Stimulated activated CD4-positive, alpha-beta T cell treated with anti-CD3 and anti-CD28 coated beads, Interleukin-2, amount 100 ng/mL, for 24 hours (primary cell): ENCODE results near the gene ARMC7.
"Not testable (repeated sequence)": the region's sequence is repeated elsewhere in the genome, so short reads cannot be mapped to it uniquely, and the experiment has no call there.

Experiments
- DNase-seq, 2 donors: peaks; one replicate each; pipeline ENCODE4 v3.0.0-alpha.2; 2020

Gene ARMC7

GRCh38 chr17:75109407-75110233 is at the start of gene ARMC7:
ARMC7 (plus strand) TSS chr17:75109969; CDS start chr17:75110289, 320 bp downstream.
- DNase-seq, result peak; percentile 93 to 96

GRCh38 chr17:75060434-75061054 is 49.2 kb upstream of the ARMC7 start:
- DNase-seq, result no peak

- DNase-seq, result no peak
Measured at GRCh38 chr17:75061055-75061438, 48.7 kb upstream of the ARMC7 start.

GRCh38 chr17:75061618-75062017 is 48.2 kb upstream of the ARMC7 start:
- no peak for DNase-seq

- DNase-seq, result no peak
Measured at GRCh38 chr17:75063201-75063600, 46.6 kb upstream of the ARMC7 start.

DNA sequence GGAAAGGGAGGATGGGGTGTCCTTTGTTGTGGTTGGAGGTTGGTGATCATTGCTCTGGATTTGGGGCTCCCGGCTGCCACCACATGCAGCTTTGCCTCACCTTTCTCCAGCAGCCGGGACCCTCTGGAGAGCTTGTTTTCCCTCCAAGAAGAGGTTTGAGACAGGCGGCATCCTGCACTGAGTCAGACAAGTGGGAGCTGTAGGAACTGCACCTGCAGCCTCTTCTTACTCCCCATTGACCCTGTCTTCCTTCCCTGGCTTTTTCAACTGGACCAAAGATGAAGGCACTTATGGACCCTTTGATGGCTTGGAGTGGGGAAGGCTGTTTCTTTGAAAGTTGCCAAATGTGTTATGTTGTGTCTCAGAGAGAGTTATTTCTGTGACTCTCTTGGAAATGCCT is 46.1 kb upstream of the ARMC7 start:
- DNase-seq, result no peak

- DNase-seq, result no peak
Measured at GRCh38 chr17:75064040-75064439, 45.7 kb upstream of the ARMC7 start.

- DNase-seq, result no peak
Measured at GRCh38 chr17:75064460-75064859, 45.3 kb upstream of the ARMC7 start.

DNA sequence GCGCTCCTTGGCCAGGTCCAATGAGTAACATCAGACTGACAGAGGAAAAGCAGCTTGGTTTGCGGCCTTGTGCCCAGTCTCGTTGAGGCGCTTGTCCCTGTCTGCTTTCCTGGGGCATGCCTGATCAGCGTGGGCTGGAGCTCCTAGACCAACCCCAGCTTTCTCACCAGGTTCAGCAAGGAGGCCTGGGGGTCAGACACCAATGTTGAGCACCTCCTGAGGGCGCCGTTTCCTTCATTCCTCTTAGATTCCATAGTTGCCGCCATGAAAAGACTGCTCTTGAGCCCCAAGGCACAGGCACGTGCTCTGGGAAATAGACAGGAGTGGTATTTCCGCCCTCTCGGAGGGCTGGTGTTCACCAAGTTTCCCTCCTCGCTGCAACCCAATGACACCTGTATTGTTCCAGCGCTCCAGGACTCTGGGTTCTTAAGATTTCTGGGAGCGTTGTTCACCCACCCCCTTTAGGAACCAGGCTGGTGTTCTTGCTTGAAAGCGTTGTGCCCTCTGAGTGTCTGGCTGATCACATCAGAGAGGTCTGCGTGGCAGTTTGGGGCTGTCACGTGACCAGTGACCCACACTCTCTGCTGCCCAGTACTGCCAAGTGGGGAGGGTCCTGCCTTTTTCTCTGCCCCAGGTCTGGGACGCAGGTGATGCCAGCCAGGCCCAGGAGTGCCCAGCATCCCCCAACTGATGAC is 44.8 kb upstream of the ARMC7 start:
- no peak for DNase-seq

GRCh38 chr17:75065562-75066151 is 44.1 kb upstream of the ARMC7 start:
- DNase-seq, result no peak

DNA sequence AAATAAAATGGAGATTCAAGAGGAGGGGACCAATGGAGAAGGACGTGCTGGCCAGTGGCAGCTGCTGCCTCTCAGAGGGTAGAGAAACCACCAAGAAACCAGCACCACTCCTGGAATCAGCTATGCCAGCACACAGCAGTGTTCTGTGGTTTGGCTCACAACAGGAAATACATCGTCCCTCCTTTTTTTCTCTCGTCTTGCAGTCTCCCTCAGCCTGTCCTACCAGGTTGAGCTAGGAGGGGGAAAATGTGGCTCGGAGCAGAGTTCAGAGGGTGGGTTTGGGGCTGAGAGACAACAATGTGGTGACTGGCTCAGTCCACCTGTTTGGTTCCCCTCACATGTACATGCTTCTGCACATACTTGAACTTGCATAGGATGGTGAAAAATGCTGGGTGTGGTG is 41.9 kb upstream of the ARMC7 start:
- DNase-seq, result no peak

DNA sequence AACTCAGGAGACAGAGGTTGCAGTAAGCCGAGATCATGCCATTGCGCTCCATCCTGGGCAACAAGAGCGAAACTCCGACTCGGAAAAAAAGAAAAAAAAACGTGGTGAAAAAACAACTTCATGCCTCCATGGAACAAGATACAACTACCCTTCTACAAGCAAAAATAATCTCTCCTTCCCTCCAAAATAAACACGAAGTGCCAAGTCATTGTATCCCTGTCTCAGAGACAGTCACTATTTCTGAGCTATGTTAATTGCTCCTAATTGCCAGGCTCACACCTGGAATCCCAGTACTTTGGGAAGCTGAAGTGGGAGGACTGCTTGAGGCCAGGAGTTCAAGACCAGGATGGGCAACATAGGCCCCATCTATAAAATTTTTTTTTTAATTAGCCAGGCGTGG is 41.0 kb upstream of the ARMC7 start:
- no peak for DNase-seq

DNA sequence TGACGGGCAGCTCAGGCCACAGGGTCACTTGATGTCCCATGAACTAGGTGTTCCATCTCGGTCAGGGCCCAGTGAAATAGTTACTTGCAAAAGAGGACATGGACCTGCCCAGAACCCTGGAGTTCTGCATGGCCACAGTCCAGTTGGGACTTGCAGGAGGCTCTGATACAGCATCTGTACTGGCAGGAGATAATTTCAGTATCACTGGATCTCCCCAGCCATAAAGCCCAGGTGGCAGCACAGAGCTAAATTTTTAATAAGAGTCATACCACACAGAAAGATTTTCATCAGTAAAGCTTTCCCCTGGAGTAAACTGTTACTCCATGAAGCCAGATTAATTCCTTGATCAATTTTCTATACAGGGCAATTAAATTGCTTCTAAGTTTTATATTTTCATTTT is 40.0 kb upstream of the ARMC7 start:
- DNase-seq, result no peak

DNA sequence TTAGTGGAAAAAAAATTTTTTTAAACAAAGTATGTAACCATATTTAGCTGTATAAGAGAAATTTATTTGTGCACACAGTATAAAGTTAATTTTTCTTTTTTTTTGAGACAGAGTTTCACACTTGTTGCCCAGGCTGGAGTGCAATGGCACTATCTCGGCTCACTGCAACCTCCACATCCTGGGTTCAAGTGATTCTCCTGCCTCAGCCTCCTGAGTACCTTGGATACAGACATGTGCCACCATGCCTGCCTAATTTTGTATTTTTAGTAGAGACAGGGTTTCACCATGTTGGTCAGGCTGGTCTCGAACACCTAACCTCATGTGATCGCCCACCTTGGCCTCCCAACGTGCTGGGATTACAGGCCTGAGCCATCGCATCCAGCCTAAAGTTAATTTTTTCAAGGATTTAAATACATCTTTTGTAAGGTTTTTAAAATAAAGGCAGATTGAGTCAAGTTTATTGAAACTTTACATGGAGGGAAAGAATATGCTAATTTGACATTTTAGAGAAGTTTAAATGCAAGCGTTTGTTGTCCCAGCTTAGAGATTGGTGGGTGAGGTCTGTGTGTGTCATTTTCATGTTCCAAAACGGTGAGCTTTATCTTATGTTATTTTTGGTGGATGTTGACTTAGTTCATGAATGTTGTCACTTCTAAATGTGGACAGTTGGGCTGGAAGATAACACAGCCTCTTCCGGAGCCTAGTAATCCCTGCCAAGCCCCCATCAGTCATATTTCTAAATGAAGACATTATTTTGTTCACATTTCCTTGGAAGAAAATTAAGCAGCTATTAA is 38.1 kb upstream of the ARMC7 start:
- not testable (repeated sequence) for DNase-seq

DNA sequence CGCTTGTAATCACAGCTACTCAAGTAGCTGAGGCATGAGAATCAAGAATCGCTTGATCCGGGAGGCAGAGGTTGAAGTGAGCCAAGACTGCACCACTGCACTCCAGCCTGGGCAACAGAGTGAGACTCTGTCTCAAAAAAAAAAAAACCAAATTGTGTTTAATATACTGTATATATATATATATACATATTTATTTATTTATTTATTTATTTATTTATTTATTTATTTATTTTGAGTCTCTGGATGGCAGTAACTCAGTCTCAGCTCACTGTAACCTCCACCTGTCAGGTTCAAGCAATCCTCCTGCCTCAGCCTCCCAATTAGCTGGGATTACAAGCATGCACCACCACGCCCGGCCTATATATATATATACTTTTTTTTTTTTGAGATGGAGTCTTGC is 36.9 kb upstream of the ARMC7 start:
- DNase-seq, result not testable (repeated sequence)

DNA sequence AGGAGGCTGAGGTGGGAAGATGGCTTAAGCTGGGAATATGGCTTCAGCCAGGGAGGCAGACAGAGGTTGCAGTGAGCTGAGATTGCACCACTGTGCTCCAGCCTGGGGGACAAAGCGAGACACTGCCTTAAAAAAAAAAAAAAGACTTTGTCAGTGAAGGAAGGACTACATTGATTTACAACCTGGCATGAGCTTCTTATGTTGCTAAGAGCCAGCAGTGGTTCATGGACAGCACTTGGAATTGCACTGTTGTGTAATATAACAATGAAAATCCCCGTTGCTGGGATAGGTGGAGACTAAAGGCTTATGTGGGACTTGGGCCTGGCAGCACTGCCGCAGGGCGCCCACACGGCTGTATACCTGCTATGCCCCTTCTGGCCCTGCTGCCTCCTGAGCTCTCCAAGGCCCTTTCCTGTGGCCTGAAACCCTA is 36.1 kb upstream of the ARMC7 start:
- DNase-seq, result no peak

DNA sequence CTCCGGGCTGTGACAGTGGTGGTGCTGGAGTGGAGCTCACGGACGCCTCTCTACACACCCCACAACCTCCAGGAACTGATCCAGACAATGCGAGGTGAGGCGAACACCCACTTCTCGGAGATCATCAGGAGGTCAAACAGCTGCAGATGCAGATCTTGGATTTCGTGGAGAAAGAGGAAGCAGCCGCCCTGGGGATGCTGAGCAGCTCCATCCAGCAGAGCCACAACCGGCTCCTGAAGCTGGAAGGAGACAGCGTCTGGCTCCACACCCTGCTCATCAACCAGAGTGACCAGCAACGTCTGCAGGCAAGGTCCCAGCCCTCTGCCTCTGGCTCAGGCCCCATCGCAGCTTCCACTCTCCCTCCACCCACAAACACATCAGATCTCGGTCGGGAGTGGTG is 35.2 kb upstream of the ARMC7 start:
- DNase-seq, result no peak

- no peak for DNase-seq
Measured at GRCh38 chr17:75075597-75076336, 34.0 kb upstream of the ARMC7 start.

DNA sequence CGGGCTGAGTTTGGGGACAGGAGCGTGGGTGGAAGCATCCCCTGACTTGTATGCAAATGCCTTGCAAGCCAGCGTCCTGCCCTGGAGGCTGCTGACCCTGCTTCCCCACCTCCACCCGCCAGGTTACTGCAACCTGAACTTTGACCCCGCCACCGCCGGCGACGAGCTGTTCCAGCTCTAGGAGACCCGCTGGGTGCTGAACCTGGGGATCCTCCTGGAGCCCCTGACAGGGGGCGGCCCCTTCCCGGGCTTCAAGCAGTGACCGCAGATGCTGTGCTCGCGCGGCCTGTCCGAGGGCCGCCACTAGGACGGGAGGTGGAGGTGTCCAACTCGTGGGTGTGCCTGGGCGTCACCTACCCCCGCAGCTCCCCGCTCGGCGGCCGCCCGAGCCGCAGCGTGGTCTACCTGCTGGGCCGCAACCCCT is 32.7 kb upstream of the ARMC7 start:
- DNase-seq, result no peak

DNA sequence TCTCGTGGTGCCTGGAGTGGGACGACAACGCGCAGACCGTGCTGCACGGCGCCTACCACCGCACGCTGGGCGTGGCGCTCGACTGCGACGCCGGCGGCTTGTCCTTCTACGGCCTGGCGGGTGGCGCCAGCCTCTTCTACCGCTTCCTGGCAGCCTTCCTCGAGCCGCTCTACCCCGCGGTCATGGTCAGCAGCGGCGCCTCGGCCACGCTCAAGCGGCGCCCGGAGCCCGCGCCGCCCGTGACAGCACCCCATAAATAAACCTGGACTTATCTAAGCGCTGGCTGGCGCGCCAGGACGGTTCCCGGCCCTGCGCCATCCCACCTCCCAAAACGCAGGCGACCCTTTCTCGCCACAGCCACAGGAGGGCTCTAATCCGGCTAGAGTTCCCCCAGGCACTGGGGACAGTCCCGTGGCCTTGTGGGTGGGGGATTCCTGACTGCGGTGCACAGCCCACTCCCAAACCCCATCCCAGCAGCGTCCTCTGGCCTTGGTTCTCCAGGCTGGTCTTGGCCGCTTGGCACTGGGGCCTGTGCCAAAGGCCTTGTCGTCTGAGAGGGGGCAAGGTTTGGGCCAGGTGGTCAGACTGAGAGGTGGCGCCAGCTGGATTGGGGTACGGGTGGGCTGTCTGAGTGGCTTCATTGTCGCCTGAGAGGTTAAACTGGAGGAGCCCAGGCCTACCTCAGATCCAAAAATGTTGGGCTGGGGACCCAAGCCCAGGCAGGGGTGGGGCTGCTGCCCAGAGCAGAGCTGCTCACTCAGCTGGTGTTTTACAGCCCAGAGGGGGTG is 32.1 kb upstream of the ARMC7 start:
- peak; percentile 56 to 63 for DNase-seq
